GM12875 (cell line): ENCODE measurements around the gene CCL14.

Experiments
- H3K4me3 ChIP-seq: one replicate; pipeline ENCODE4 v1.5.1; 2011; ENCODE audit warnings: low read depth, low read length, control low read depth
- CTCF ChIP-seq: IDR thresholded peaks from 2 replicates; pipeline ENCODE4 v1.5.1; 2011; ENCODE audit warnings: low read depth, mild to moderate bottlenecking, control low read depth, inconsistent platforms, low read length, moderate library complexity, borderline replicate concordance; ENCODE audit not compliant: insufficient read depth

The CCL14 gene

GRCh38 chr17:35977509-35977908, 9.0 kb downstream of the CCL14 start:
- no peak overlapping the region for H3K4me3 ChIP-seq
- no peak for TF ChIP-seq CTCF

- TF ChIP-seq CTCF = no peak
- no peak overlapping the region for H3K4me3 ChIP-seq
These were observed 12.9 kb downstream of the CCL14 start for GRCh38 chr17:35973333-35974260.

GRCh38 chr17:35972945-35973332, 13.6 kb downstream of the CCL14 start:
- H3K4me3 ChIP-seq = no peak overlapping the region
- no peak for TF ChIP-seq CTCF

- no peak overlapping the region for H3K4me3 ChIP-seq
- no peak for TF ChIP-seq CTCF
These were observed 14.0 kb downstream of the CCL14 start for GRCh38 chr17:35972535-35972934.

- no peak overlapping the region for H3K4me3 ChIP-seq
- no peak for TF ChIP-seq CTCF
These were observed 14.5 kb downstream of the CCL14 start for GRCh38 chr17:35972066-35972465.

GRCh38 chr17:35969558-35970380, 16.8 kb downstream of the CCL14 start:
- H3K4me3 ChIP-seq = no peak overlapping the region
- TF ChIP-seq CTCF = peak; percentile 69
